HG02973 (cell line): ENCODE results near the gene LRRN2.

ENCODE experiments used
- ATAC-seq: cut with Tn5 transposase; IDR thresholded peaks from one replicate; pipeline ENCODE4 v1.9.1; 2021; ENCODE audit warnings: moderate library complexity; ENCODE audit not compliant: unreplicated experiment

Gene LRRN2

DNA sequence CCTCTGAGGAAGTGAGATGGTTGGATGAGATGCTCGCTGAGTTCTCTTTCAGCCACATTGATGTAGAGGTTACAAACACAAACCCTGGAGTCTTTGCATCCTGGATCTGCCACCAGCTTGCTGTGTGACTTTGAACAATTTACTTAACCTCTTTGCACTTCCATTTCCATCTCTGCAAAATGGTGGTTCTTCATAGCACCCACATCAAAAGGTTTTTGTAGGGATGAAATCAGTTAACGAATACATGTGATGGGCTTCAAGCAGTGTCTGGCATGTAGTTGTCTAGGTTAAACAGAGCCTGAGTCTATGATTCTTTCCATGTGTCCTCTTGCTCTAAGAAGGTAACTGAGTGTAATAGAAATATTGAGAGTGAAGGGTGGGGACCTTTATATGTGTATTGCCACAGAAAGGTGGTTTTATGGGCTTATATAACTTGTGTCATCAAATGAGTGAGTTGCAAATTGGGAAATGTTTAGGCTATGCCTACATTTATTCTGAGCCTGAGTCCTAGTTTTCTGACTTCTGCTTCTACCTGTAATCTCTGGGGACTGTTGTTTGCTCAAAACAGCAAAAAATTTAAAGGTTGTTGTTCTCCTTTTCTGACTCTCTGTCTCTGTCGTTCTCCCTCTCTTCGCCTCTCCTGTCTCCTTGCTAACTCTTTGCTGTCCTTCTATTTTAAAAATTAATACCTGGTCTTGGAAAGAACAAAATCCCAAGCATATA is 27.3 kb upstream of the LRRN2 start:
- ATAC-seq = no peak

DNA sequence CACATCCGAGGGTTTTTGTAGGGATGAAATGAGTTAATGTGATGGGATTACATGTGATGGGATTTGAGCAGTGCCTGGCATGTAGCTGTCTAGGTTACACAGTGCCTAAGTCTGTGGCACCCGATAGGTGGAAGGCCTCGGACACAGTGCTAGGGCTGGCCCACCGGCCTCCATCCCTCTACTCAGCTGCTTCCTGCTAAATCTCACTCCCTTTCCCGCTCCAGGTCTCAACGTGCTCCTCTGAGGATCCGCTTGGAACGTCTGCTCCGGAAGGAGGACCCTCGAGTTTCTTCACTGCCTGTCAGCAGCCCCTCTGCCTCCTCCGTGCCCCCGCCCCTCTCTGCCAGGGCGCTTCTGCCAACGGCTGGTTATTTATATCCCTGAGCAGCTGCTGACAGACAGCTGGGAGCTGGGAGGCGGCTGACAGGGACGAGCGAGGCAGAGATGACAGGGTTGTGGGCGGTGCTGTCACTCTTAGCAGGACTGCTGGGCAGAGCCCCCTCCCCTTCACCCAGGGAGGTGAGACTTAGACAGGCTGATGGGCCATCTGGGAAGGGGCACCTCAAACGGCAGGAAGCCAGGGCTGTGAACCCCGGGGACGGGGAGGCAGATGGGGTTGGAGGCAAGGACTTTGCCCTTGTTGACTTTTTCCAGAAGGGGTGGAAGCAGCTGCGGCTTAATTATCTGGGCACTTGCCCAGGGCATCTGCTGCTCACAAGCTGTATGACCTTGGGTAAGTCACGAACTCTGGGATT is 26.6 kb upstream of the LRRN2 start:
- no peak for ATAC-seq

DNA sequence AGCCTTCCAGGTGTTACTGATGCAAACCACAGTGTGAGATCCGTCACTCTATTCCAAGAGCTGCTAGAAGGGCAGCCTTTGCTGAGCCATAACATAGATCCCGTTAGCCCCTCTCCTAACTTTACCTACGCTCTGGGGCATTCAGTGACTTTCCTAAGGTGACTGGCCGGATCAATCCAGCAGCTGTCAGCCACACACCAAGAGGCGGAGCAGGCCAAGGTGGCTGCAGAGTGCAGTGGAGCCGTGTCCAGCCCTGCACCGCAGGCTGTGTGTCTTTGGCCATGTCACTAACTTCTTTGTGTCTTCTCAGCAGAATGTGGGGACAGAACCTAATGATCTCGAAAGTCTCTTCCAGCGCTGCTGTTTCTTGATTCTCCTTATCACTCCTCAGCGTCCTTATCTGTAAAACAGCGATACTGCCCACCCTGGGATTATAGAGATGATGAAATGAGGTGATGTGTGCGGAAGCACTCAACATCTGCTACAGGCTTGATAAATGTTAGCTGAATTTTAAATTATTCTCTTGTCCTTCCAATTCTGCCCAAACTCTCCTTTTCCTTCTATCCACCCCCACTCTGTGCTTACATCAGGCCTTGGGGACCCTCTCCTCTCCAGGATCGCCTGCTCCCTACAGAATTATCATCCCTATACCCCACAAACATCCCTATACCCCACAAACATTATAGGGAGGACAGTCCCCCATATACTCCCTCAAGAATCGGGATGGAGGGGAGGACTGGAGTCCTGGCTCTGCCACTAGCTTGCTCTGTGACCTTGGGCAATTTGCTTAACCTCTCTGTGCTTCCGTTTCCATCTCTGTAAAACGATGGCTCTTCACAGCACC is 25.8 kb upstream of the LRRN2 start:
- no peak for ATAC-seq

DNA sequence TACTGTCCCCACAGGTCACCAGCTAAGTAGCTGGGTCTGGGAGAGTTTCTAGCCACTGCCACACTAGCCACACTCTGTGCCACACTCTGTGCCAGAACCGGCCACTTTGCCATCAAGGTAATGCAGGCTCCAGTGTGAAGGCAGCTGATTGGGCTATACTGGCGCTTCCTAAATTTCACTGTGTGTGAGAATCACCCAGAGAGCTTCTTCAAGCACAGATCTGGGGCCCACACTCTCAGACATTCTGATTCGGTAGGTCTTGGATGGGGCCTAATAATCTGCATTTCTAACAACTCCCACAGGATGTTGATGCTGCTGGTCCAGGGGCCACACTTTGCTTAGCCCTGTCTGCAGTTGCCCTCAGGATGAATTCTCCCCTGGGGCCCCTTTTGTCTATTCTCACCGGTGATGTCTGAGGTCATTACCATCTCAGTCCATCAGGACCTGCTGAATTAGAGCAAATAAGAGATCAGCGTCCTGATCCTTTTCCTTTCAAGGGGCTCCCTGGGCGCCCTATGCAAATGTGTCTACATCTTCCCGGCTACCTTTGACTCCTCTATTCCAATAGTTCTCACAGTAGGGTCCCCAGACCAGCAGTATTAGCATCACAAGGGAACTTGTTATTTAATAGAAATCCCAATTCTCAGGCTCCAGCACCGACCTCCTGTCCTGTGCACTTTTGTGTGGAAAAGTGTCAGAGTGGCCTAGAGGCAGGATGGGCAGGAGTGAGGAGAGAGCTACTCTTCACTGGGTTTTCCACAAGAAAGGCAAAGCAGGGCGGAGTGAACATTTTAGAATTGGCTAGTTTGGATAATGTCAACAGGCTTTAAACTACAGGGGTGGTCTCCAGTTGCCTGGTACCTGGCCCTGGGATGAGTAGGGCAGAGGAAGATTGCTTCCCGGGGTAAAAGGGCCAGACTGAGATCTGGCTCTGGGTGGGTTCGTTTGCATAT is 24.7 kb upstream of the LRRN2 start:
- no peak for ATAC-seq

DNA sequence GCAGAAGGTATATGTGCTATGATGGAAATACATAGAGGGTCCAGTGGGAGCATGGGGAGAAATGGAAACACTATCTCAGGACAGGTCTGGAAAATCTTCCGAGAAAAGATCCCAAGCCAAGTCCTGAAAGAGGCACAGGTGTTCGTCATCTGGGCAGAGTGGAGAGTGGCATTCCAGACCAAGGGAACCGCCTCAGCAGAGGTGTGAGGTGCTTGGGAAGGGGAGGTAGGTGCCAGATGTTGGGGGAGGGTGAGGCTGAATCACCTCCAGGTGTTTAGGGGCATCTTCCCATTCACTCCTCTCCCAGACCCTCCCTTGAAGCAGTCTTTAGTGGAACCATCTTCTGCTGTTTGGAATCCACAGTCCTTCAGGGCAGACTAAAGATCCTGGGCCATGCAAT is 23.5 kb upstream of the LRRN2 start:
- no peak for ATAC-seq

DNA sequence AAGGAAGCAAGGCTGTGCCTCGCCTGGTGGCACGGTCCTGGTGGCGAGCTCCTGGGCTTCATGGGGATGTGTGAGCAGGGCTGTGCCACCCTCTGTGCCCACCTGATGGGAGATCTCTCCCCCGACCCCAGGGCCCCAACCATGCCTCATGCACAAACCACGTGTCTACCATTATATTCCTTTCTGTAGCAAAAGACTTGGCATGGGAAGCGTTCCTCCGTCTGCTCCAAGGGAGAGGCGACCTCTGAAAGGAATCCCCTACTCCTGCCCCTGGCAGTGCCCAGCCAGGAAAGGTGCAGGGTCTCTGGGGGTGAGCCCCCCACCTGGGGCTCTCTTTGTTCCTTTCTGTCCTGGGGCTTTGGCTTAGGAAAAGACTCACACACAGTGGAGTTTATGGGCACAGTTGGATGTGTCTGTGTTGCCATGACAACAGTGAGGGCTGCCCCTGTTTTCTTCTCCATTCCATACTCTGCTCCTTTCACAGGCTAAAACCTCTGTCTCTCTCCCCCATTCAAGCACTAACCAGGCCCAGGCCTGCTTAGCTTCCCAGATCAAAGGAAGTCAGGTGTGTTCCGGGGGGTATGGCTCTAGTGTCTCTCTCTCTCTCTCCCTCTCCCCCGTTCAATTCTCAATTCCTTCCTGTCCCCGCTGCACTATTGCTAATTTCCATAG is 21.4 kb upstream of the LRRN2 start:
- no peak for ATAC-seq

DNA sequence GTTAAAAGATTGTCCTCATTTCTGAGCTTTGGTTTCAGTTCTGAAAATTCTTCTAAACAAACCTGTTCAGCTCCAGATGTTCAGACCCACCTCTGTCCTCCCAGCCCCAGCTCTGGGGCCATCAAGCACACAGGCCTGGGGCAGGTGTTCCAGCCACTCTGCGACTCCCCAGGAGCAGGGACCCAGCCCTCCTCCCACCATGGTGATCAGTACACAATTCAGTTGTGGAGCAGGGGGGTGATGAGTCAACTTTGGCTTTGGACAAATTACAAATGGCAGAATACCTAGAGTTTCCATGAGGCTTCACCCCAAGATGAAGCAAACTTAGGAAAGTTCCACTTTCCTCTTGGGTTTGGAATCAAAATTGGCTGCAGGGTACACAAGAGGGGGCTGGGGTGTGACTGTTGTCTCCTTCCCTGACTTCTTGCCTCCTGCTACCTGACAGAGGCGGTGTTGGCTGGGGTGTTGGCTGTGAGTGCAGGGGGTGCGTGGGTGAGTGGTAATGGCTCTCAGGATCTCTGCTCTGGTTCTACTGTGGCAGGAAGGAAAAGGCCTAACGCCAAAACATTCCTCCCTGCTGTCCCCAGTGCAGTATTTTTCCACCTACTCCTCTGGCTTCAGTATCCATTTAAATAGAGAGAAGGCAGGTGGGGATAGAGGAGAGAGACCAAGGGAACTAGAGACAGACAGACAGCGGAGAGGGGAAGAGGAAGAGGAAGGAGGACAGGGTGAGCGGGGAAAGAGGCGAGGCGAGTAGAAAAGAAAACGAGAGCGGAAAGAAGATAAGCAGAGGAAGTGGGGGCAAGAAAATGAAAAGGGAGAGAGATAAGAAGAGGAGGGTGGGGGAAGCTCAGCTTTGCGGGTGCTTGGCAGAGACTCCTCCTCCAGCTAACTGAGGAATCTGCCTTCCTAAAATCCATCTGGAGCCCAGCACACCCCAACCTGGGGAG is 20.6 kb upstream of the LRRN2 start:
- no peak for ATAC-seq

DNA sequence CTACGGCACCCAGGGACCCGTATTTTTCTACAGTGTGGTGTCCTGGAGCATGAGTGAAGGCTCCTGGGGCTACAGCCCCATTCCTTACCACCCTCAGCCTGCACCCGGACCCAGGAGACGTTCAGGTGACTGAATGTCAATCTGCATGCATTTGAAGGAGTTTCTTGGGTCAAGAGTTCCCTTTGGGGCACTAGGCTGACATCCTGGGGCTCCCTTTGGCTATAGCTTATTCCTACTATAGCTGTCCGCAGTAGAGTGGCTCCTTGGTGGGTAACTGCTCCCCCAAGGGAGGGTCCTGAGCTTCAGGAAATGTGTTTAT is 19.9 kb upstream of the LRRN2 start:
- no peak for ATAC-seq

DNA sequence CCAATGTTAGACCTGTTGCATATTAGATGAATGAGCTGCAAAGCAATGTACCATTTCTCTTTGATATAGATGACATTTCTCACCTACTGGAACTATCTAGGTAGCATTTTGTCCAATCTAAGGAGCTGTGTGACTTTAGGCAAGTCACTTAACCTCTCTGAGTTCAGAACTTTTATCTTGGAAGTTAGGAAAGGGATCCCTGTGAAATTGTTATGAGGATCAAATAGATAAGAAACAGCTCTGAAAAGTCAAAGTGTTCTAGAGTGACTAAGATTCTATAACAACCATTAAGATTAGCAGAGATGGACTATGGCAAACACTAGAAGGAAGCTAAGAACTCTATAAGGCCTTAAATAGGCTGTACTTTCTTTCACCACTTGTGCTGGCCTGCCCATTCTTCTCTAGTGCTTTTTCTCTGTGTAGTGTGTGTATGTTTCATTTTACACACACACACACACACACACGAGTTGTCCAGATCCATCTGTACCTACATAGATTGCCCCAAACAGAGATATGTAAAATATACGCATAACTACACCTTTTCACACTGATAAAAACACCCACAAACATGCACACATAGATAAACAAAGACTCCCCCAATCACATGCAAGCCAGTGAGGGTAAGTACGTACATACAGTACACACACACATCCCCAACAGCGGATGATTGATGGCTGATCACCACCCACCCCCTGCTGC is 19.4 kb upstream of the LRRN2 start:
- no peak for ATAC-seq

DNA sequence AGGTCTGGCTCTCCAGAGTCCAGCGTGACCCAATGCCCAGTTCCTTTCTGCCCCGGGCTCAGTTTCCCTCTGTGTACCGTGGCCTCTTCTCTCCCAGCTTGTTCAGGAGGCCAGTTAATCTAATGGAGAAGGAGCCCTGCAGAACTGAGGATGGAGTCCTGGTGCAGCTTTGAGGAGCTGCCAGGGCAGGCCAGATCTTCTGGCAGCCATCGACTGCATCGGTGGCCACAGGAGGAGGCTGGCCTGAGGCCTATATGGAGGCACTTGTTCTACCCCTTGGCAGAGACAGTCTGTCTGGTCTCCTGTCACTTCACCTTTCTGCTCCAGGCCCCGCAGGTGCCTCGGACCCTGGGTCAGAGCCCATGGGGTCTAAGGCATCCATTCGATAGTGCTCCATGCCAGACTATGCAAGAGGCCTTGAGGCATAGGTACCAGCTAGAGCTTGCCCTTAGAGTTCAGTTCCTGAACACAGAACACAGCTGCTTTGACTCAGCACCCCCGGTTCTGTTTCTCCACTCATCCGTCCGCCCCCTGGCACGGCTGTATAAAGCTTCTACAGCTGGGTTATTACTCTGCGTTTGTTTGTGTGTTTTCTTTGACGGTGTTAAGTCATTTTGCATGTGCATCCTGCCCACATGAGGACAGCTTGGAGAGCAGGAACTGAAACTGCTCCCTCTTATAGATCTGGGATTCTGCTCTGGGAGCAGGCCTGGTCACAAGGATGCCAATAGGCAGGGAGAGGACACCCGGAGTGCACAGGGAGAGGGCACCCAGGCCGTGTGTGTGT is 18.5 kb upstream of the LRRN2 start:
- no peak for ATAC-seq

DNA sequence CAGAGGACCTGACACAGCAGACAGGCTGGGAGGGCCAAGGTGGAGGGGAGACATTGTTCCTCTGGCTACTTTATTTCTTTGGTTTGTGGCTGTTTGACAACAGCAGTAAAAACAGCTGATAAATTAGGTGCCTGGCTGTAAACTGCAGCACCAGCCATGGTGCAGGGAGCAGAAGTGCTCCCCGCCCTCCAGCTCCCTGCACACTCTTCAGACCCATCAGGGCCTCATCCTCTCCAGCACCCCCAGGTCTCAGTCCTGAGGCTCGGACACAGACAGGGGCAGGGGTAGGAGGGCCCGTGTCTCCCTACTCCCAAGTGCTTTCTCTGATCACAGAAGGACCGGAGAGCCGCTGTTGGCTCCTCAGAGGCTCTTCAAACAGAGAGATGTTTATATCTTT is 17.7 kb upstream of the LRRN2 start:
- ATAC-seq = no peak

DNA sequence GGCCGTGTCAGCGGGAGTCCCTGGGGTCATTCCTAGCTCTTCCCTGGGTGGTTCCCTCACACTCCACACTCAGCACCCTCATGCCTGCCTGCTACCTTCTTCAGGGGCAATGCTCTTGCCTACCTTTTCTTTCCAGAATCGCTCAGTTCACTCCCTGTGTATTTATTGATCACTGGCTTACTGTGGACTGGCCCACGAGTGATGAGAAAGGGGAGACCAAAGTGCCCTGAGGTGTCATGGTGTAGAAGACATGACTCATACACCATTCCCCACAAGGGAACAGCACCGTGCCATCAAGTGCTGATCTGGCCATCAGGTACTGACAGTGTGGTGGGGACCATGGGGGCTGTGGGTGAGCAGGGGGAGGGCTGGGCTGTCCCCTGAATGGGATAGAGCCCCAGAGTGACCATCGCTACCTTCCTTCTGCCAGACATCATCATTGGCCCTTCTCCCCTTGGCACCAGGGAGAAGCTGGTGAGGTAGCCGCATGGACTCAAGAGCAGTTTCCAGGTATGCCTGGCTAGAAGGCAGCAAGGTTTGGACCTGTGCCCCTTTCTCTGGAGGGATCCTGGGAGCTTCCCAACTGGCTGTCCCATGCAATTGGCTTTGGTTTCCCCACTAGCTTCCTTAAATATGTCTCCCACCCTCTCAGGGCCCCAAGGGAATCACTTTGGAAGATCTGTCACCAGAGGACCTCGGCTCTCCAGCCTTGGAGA is 17.2 kb upstream of the LRRN2 start:
- no peak for ATAC-seq

DNA sequence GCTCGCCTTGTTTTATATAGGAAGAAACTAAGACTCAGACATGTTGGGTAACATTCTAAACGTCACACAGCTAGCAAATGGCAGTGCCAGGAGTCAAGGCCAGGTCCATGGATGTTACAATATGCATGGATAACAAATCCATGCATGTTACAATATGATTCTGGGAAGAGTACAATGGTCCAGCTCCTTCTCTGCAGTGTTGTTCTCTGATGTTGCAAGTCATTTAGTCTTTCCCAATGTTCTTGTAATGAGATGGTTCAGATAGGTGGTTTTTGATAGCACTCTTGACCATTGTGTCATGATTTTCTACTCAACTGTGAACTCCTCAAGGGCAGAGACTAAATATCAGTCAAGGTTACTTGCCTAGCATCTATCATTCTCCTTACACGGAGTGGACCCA is 15.7 kb upstream of the LRRN2 start:
- ATAC-seq = no peak

DNA sequence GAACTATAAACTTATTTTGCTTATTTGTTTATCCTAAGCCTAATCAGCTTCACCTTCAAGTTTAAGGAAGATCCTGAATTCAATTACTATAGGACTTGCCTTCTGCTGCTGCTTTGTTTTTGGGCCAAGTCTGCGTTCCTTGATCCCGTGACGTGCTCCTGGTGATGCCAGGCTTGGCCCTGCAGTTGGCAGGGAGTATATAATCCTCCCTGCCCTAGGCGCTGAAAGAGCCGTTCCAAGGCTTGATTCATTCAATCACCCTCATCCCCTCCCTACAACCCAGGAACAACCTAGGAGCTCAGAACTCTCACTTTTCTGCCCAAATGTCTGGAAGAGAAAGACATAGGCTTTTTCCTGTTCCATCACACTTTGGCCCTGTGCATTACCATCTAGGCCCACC is 12.4 kb upstream of the LRRN2 start:
- ATAC-seq = no peak

DNA sequence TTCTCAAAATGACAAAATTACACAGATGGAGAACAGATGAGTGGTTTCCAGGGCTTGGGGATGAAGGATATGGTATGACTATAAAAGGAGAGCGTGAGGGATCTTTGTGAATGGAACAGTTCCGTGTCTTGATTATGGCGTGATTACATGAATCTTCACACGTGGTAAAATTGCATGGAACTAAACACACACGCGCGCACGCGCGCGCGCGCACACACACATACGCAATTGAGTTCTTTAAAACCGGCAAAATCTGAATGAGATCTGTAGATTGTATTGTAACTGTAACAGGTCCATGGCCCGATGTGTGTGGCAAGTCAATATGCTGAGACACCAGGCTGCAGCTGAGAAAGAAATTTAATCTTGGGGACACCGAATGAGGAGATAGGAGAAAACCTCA is 11.1 kb upstream of the LRRN2 start:
- ATAC-seq = no peak

DNA sequence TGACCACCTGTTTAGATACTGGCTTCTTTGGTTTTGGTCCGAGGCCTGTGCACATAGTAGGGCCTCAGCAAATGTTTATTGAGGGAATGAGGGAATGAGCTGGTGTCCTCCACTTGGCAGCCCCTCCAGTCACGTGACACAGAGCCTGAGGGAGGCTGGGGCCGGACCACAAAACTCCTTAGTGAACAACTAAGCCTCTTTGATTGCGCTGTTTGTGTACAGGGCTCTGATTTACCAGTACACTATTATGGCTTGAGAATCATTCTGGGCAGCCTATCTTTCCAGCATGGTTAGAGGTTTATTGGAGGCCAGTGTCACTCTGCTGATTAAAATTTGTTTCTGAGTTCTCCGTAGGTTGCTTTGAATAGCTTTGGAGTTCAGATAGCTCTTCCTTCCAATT is 10.2 kb upstream of the LRRN2 start:
- ATAC-seq = no peak

DNA sequence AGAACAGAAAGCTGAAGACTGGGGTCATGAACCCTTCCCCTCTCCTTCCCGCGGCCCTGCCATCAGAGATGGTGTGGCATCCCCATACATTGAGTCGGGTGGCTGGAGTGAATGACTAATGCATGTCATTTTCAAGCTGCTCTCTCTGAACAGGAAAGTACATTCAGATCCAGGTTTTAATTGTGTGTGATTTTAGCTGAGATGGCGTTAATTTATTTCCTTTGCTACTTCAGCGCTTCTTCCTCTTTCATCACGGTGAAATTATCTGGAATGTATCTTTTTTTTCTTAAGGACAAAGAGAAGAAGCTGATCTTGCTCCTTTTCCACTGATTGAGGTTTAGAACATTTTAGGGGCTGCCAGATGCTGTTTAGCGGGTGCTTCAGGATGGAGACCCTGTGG is 8.6 kb upstream of the LRRN2 start:
- ATAC-seq = no peak
